ENCODE measurements around the gene GOT1.

The GOT1 gene

GRCh38 chr10:99370993-99371392 lies 59.4 kb downstream of the GOT1 start:
- DNase-seq (ENCODE audit: low read depth): peak; percentile 40
- TF ChIP-seq CTCF (IDR thresholded peaks at IDR 0.05; ENCODE audit: insufficient read depth, low read depth, low read length, missing control alignments): no peak

GRCh38 chr10:99369551-99369950 lies 60.9 kb downstream of the GOT1 start:
- DNase-seq (ENCODE audit: low read depth): no peak

More at GRCh38 chr10:99370993-99371392, 59.4 kb downstream of the GOT1 start:
- H3K4me3 ChIP-seq (ENCODE audit: low read depth, low read length): no peak overlapping the region

GRCh38 chr10:99369126-99369525 lies 61.3 kb downstream of the GOT1 start:
- no peak overlapping the region for H3K4me3 ChIP-seq (ENCODE audit: low read depth, low read length)
- no peak for DNase-seq (ENCODE audit: low read depth)
- TF ChIP-seq CTCF (IDR thresholded peaks at IDR 0.05; ENCODE audit: insufficient read depth, low read depth, low read length, missing control alignments): no peak

More at GRCh38 chr10:99369551-99369950, 60.9 kb downstream of the GOT1 start:
- TF ChIP-seq CTCF (IDR thresholded peaks at IDR 0.05; ENCODE audit: insufficient read depth, low read depth, low read length, missing control alignments): no peak
- no peak overlapping the region for H3K4me3 ChIP-seq (ENCODE audit: low read depth, low read length)

- no peak for TF ChIP-seq CTCF (IDR thresholded peaks at IDR 0.05; ENCODE audit: insufficient read depth, low read depth, low read length, missing control alignments)
- no peak overlapping the region for H3K4me3 ChIP-seq (ENCODE audit: low read depth, low read length)
- DNase-seq (ENCODE audit: low read depth): no peak
Observed at GRCh38 chr10:99368646-99369045, 61.8 kb downstream of the GOT1 start.

- no peak for TF ChIP-seq CTCF (IDR thresholded peaks at IDR 0.05; ENCODE audit: insufficient read depth, low read depth, low read length, missing control alignments)
- no peak for DNase-seq (ENCODE audit: low read depth)
Observed at GRCh38 chr10:99366666-99367065, 63.8 kb downstream of the GOT1 start.

GRCh38 chr10:99365736-99366135 lies 64.7 kb downstream of the GOT1 start:
- TF ChIP-seq CTCF (IDR thresholded peaks at IDR 0.05; ENCODE audit: insufficient read depth, low read depth, low read length, missing control alignments): no peak
- no peak overlapping the region for H3K4me3 ChIP-seq (ENCODE audit: low read depth, low read length)
- no peak for DNase-seq (ENCODE audit: low read depth)

More at GRCh38 chr10:99366666-99367065, 63.8 kb downstream of the GOT1 start:
- no peak overlapping the region for H3K4me3 ChIP-seq (ENCODE audit: low read depth, low read length)

- no peak for DNase-seq (ENCODE audit: low read depth)
- no peak for TF ChIP-seq CTCF (IDR thresholded peaks at IDR 0.05; ENCODE audit: insufficient read depth, low read depth, low read length, missing control alignments)
- no peak overlapping the region for H3K4me3 ChIP-seq (ENCODE audit: low read depth, low read length)
Observed at GRCh38 chr10:99365311-99365710, 65.1 kb downstream of the GOT1 start.
